ENCODE results near the gene WDR36. TPM values are rescaled to one million over a fixed set of nuclear protein-coding genes. Genes with fewer than 3 reads are reported as not detected.

Gene WDR36
- total RNA-seq, 1 donor from 2014 or later: 31.0 TPM

GRCh38 chr5:111173476-111173875 is 81.3 kb downstream of the WDR36 start:
- no peaks in the 10 kb centered on the region for H3K9me3 Mint-ChIP-seq
- peaks cover 23% of the 10 kb centered on the region for H3K27me3 Mint-ChIP-seq (ENCODE audit: low read depth)
- H3K4me3 Mint-ChIP-seq: no peak overlapping the region
- no peak for TF ChIP-seq CTCF (conservative IDR thresholded peaks at IDR 0.05)
- DNase-seq (ENCODE audit: low read depth, low spot score): no peak
- no peaks in the 10 kb centered on the region for H3K36me3 Mint-ChIP-seq (ENCODE audit: low read depth)
- no peak overlapping the region for H3K27ac Mint-ChIP-seq (ENCODE audit: unreplicated experiment)
- H3K4me1 Mint-ChIP-seq: no peaks in the 10 kb centered on the region

Other genes with a start within 250 kb of the WDR36 start
- gene TSLP, start 20.6 kb upstream of the WDR36 start, total RNA-seq: not detected in 2 replicates
- 9.4 and 10.0 TPM in 2 replicates for gene CAMK4, start 132.0 kb downstream of the WDR36 start, total RNA-seq